B cell (primary cell): ENCODE measurements around the gene PSPC1.

ENCODE experiments used
- EZH2 ChIP-seq: IDR thresholded peaks from 2 replicates; pipeline ENCODE4 v1.6.1; 2012; ENCODE audit warnings: borderline replicate concordance, low read depth, mild to moderate bottlenecking, moderate library complexity, low read length; ENCODE audit not compliant: insufficient read depth, poor library complexity, severe bottlenecking
- TF ChIP-seq, protein P1 (sequence below): fragments of 200-600 bp; IDR thresholded peaks from one replicate; pipeline ENCODE4 v1.8.0; 2022; ENCODE audit warnings: antibody characterized with exemption, mild to moderate bottlenecking

DNA sequence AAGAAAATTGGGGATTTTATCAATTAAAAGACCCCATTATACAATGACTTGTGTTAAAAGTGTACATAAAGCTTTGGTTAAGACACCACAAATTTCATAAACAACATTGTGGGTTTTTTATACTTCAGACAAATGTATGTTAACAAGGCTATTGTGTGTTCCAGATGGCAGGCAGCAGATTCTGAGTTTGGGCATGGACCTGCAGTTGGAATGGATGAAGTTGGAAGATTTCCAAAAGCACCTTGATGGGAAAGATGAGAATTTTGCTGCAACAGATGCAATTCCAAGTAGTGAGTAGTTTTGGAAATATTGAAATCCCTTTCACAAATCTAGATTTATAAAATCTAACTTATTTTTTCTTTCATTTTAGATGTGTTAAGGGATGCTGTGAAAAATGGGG, 123.9 kb downstream of the PSPC1 start:
- TF ChIP-seq, protein P1, sequence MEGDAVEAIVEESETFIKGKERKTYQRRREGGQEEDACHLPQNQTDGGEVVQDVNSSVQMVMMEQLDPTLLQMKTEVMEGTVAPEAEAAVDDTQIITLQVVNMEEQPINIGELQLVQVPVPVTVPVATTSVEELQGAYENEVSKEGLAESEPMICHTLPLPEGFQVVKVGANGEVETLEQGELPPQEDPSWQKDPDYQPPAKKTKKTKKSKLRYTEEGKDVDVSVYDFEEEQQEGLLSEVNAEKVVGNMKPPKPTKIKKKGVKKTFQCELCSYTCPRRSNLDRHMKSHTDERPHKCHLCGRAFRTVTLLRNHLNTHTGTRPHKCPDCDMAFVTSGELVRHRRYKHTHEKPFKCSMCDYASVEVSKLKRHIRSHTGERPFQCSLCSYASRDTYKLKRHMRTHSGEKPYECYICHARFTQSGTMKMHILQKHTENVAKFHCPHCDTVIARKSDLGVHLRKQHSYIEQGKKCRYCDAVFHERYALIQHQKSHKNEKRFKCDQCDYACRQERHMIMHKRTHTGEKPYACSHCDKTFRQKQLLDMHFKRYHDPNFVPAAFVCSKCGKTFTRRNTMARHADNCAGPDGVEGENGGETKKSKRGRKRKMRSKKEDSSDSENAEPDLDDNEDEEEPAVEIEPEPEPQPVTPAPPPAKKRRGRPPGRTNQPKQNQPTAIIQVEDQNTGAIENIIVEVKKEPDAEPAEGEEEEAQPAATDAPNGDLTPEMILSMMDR: no peak
- TF ChIP-seq EZH2: no peak
